NB4 (cell line): ENCODE data around the gene METTL25B.

Experiments
- CTCF ChIP-seq: IDR thresholded peaks from one replicate; pipeline ENCODE4 v1.5.1; 2012; ENCODE audit warnings: low read depth, low read length
- MAX ChIP-seq: IDR thresholded peaks from 2 replicates; pipeline ENCODE4 v1.6.1; 2011; ENCODE audit warnings: low read depth, low read length
- MYC ChIP-seq: IDR thresholded peaks from 2 replicates; pipeline ENCODE4 v1.6.1; 2011; ENCODE audit warnings: low read depth, low read length
- POLR2A ChIP-seq: IDR thresholded peaks from 2 replicates; pipeline ENCODE4 v1.6.1; 2011; ENCODE audit warnings: mild to moderate bottlenecking; ENCODE audit not compliant: insufficient read length; ENCODE audit errors: extremely low read depth

GRCh38 chr1:156717351-156717750 lies 10.9 kb upstream of the METTL25B start:
- no peak for TF ChIP-seq CTCF
- TF ChIP-seq POLR2A: no peak
- no peak for TF ChIP-seq MAX
- no peak for TF ChIP-seq MYC
